GM19468 (cell line): ENCODE results near the gene TLK2.

Source experiments
- ATAC-seq: cut with Tn5 transposase; IDR thresholded peaks from one replicate; pipeline ENCODE4 v1.9.1; 2021; ENCODE audit warnings: mild to moderate bottlenecking, moderate library complexity, moderate number of reproducible peaks; ENCODE audit not compliant: unreplicated experiment; ENCODE audit errors: extremely low read depth

The TLK2 gene

DNA sequence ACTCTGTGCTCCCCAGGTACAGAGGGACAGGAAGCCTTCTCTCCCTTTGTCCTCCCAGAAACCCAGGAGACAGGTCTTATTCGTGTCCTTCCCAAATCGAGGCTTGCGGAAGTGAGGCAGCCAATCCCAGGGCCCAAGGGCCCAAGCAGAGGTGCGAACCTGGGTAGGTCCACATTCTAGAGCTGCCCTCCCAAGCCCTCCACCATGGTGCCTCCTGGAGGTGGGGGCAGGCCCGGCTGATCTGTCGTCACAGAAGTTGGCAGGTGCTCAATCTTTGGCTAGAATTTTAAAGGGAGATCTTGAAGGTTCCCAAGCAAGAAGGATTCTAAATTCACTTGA lies 170.3 kb downstream of the TLK2 start:
- ATAC-seq, result no peak

DNA sequence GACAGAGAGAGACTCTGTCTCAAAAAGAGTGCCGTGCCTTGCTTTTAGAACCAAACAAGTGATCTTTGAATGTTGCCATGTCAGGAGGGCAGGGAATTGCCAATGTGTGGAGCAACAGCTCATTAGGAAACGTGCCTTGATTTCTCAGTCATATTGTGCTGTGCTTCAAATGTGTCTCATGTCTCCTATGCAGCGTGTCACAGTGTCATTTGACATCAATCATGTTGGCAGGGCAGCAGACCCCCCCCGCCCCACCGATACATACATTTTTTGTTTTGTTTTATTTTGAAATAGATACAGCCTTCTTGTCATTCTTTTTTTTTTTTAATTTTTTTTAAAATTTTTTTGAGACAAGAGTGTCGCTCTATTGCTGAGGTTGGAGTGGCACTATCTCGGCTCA lies 170.9 kb downstream of the TLK2 start:
- ATAC-seq, result no peak

DNA sequence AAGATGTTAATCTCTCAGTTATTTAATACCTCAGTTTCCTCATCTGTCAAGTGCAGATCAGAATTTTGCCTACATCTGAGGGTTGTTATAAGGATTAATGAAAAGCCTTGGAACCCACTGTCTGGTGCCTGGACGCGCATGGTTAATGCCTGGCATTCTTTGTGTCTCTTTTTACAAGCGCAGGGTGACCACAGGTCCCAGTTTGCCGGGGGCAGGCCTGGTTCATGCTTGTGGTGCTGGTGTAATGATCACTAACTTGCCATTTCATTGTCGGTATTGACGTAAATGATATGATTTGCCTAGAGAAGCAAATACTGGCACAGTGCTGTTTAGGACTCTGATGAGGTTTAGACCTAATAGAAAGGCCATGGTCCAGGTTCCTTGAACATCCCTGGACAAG lies 172.0 kb downstream of the TLK2 start:
- no peak for ATAC-seq

GRCh38 chr17:62652251-62653001 lies 173.8 kb downstream of the TLK2 start:
- no peak for ATAC-seq

GRCh38 chr17:62653002-62653825 lies 174.6 kb downstream of the TLK2 start:
- no peak for ATAC-seq

GRCh38 chr17:62653826-62654761 lies 175.5 kb downstream of the TLK2 start:
- no peak for ATAC-seq

DNA sequence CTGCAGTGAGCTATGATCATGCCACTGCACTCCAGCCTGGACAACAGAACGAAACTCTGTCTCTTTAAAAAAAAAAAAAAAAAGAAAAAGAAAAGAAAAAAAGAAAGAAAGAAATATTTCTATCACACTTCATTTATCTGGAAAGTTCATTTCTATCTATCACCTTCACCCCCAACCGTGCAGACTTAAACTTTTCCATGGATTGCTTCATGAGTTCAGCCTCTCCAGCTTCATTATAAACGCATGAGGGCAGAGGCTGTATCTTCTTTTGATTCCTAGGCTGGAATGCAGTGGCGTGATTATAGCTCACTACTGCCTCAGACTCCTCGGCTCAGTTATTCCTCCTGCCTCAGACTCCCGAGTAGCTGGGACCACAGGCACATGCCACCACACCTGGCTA lies 177.0 kb downstream of the TLK2 start:
- no peak for ATAC-seq

- ATAC-seq, result no peak
These were observed 177.8 kb downstream of the TLK2 start for GRCh38 chr17:62656446-62656845.

- no peak for ATAC-seq
These were observed 178.6 kb downstream of the TLK2 start for GRCh38 chr17:62657145-62657665.

DNA sequence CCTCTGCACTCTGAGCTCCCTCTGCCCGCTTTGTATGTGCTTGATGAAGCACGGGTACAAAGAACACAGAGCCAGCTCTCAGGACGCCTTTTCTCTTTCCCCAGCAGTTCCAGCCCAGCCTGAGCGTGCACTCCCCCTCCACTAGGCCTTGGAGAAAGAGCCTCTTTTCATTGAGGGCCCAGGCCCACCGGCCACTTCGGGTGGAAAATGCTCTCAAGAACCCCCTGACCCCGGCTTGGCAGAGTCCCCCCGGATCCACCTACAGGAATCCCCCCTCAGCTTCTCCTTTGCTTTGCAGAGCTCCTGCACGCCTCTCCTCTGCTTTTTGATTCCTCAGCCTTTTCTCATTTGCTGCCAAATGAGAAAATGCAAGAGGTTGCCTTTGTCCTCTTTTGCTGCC lies 179.1 kb downstream of the TLK2 start:
- ATAC-seq, result no peak

- no peak for ATAC-seq
These were observed 179.7 kb downstream of the TLK2 start for GRCh38 chr17:62658136-62658920.

DNA sequence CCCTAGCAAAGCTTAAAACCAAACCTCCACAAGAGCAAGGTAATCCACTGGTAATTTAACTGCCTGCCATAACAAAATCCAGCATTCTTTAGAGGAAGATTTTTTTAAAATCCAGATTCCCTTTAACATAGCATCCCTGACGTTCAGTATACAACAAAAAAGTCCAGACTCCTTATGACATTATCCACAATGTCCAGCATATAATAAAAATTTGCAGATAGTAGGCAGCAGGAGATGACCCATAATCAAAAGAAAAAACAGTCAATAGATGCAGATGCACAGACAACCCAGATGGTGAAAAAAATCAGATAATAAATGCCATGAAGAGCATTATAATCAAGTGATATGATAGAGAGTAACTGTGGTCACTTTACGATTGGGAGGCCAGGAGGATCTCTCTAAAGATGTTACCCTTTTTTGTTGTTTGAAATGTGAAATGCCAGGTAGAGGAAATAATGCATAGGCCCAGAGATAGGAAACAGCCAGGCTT lies 182.0 kb downstream of the TLK2 start:
- ATAC-seq, result no peak

DNA sequence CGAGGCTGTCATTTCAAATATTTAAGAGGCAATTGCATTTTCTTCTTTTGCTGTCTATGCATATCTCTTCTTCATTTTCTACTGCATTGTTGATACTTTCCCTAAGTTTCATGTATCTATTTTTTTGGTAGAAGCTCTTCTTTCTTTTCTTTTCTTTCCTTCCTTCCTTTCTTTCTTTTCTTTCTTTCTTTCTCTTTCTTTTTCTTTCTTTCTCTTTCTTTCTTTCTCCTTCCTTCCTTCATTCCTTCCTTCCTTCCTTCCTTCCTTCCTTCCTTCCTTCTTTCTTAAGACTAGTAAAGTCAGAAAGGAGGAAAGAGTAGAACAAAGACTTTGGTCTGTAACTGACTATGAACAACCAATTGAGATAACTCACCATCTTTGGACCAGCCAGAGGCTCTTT lies 182.7 kb downstream of the TLK2 start:
- ATAC-seq, result no peak

- ATAC-seq, result no peak
These were observed 184.2 kb downstream of the TLK2 start for GRCh38 chr17:62662855-62663254.
